ENCODE data around the gene ERBIN.
"Not testable (repeated sequence)": the region's sequence is repeated elsewhere in the genome, so short reads cannot be mapped to it uniquely, and the experiment has no call there.

ERBIN gene

DNA sequence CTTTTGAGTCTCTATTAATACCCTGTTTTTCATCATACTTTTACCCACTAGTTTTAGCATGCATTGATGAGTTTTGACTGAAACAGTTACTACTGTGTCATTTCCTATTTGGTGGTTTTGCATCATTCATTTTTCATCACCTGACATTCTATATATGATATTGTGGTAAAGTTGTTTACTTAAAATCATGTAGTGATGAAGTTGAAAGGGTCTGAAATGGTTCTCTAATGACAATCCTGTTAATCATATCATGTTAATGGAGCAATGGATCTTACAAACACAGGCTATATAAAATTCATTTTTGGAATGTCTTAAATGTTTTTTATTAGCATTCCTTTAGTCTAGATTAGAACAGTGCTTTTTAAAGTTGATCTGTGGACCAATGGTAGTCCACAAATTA lies 84.1 kb downstream of the ERBIN start:
- no peak for DNase-seq

DNA sequence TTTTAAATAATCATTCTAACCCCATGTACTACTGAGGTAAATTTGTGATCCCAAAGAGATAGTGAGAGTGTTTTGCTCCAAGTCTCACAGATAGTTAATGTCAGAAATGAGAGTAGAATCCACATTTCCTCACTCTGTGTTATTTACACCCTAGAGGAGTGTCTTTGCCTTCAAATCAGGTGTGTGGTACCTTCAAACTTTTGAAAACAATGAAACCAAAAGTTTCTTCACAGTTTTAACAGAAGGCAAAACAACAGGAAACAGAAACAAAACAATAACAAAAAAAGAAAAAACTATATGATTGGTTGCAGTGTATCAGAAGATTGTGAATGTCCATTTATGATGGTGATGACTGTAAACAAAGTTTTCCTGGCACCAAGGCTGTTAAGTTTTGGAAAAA lies 85.9 kb downstream of the ERBIN start:
- DNase-seq, result no peak

- no peak for DNase-seq
These were observed 87.0 kb downstream of the ERBIN start for GRCh38 chr5:66013397-66013796.

GRCh38 chr5:66013906-66014305 lies 87.5 kb downstream of the ERBIN start:
- no peak for DNase-seq

- DNase-seq, result no peak
These were observed 89.0 kb downstream of the ERBIN start for GRCh38 chr5:66015196-66015960.

GRCh38 chr5:66021585-66021984 lies 95.2 kb downstream of the ERBIN start:
- no peak for DNase-seq

DNA sequence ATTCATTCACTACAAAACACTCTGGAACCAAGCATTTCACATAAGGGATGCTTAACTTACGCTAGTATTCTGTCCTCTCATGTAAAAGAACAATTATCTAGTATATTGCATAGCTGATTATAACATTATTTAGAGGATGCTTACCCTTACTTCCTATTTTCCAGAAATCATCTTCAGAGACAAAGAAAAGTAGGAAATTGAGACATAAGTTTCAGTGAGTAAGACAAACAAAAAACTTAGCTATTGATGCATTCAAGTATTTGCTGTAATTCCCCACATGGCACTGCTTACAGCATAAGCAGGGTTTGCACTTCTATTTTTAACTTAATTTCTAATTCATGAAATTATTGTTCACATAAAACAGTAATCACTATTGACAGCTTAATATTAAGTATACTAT lies 112.9 kb downstream of the ERBIN start:
- DNase-seq, result no peak

GRCh38 chr5:66039701-66040100 lies 113.3 kb downstream of the ERBIN start:
- no peak for DNase-seq

GRCh38 chr5:66041627-66042026 lies 115.3 kb downstream of the ERBIN start:
- DNase-seq, result no peak

- DNase-seq, result no peak
These were observed 130.9 kb downstream of the ERBIN start for GRCh38 chr5:66057239-66057638.

DNA sequence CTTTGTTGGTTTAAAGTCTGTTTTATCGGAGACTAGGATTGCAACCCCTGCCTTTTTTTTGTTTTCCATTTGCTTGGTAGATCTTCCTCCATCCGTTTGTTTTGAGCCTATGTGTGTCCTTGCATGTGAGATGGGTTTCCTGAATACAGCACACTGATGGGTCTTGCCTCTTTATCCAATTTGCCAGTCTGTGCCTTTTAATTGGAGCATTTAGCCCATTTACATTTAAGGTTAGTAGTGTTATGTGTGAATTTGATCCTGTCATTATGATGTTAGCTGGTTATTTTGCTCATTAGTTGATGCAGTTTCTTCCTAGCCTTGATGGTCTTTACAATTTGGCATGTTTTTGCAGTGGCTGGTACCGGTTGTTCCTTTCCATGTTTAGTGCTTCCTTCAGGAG lies 134.9 kb downstream of the ERBIN start:
- DNase-seq, result not testable (repeated sequence)

- not testable (repeated sequence) for DNase-seq
These were observed 136.7 kb downstream of the ERBIN start for GRCh38 chr5:66063061-66063460.

DNA sequence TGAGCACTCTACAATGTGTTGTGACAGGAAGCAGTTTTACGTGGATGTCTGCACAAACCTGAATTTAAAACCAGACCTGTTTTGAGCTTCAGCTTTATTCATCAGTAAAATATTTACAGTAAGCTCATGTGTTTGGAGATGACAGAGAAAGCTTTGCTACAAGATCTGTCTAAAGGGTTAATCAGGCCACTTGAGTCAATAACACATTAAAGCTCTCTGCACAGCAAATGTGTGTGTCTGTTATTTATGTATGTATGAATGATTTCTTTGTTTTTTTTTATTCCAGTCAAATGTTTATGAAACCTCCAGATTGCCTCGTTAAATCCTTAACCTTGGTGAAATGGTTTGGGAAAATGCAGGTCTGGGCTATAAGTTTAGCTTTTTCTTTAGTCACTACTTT lies 140.5 kb downstream of the ERBIN start:
- no peak for DNase-seq

DNA sequence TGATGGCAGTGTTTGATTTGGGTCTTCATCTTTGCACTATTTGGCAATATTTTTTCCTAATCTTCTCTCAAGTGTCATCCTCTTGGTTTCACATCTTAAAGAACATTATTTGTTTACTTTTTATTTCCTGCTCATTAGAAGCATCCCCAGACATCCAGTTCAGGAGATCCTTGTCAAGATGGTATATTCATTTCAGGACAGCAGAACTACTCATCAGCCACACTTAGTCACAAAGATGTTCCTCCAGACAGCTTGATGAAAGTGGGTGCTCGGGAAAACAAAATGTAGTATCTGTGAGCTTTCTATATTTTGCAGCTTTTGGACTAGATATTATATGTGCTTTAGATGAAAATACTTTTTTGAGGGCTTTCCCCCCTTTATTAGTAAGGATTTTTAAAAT lies 145.7 kb downstream of the ERBIN start:
- DNase-seq, result no peak

DNA sequence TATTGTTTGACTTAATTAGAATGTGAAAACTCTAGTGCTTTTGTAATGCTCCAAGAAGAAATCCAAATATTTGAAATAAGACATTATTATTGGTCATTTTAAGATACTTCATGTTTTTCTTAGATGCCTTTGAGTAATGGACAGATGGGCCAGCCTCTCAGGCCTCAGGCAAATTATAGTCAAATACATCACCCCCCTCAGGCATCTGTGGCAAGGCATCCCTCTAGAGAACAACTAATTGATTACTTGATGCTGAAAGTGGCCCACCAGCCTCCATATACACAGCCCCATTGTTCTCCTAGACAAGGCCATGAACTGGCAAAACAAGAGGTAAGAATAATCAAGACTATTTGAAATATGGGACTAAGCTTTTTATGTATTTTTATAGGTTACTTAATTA lies 148.5 kb downstream of the ERBIN start:
- no peak for DNase-seq

DNA sequence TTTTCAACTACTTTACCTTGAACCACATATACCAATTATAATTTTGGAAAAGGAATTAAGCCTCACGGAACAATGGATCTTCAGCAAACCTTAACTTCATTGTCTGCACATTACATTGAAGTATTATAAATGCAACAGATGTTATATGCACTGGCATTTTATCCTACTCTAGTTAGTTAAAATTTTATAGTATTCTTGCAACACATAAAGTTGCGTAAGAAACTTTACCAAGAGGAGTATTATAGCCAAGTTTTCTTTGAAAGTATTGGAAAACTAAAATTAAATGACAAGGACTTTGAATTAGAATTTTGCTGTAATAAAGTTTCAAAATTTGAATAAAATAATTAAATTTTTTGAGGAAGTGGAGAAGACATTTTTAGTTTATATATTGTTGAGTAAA lies 154.3 kb downstream of the ERBIN start:
- DNase-seq, result no peak

DNA sequence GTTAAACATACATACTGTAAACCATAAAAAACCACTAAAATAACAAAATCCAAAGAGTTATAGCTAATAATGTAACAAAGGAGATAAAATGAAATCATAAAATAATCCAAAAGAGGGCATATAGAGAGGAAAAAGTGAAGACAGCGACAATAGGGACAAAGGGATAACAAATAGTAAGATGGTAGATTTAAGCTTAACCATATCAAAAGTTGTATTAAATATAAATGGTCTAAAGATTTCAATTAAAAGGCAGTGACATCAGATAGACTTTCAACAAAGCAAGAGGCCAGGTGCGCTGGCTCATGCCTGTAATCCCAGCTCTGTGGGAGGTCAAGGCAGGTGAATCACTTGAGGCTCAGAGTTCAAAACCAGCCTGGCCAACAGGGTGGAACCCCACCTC lies 163.0 kb downstream of the ERBIN start:
- no peak for DNase-seq

- no peak for DNase-seq
These were observed 174.5 kb downstream of the ERBIN start for GRCh38 chr5:66100851-66101250.

DNA sequence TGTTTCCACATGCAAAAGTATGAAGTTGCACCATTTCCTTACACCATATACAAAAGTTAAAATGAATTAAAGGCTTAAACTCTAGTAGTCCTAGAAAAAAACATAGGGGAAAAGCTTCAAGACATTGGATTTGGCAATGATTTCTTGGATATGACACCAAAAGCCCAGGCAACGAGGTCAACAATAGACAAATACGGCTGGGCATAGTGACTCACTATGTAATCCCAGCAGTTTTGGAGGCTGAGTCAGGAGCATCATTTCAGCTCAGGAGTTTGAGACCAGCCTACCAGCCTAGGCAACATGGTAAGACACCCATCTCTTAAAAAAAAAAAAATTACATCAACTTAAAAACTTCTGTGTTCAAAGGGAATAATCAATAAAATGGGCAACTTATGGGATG lies 186.8 kb downstream of the ERBIN start:
- no peak for DNase-seq

- DNase-seq, result no peak
These were observed 191.9 kb downstream of the ERBIN start for GRCh38 chr5:66118304-66118703.

DNA sequence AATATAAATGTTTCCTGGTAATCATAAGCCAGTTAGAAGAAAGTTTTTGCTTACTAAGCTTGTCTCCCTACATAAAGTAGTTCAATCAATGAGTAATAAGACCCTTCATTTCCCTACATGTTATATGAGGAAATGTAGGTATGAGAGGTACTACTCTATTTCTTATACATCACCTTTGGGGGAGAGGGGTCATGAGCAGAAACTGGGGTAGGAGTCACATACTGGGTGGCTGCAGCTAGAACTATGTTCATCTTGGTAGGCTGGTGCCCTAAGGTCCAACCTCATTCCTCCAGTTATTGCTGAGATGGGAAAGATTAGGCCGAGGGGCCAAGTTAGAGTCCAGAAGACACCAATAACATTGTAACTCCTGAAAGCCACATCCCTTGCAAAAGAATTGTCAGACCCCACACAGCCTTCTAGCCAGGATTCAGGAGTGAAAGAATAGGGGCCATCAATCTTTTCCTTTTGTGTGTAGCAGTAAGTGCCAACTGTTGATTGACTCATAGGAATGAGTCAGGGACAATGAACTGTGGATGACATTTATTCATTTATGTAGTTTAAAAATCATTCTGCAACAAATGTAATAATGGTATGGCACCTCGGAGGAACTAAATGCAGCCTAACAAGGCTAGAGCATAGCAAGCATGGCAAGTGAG lies 196.1 kb downstream of the ERBIN start:
- no peak for DNase-seq

DNA sequence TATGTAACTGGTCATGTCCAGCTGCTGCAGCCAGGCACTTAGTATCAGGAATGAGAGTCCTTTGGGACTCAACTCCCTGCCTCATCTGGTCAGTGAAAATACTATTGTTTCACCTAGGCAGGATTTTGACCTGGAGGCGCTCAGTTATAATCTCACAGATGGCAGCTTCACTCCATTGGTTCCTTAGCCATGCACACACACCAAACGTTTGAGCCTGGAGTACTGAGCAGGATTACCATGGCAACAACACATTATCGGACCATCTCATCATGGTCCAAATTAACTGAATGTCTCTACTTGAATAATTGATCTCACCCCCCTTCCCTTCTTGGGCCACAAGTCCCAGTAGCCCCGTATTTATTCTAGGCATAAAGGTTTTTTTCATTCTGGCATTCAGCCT lies 202.8 kb downstream of the ERBIN start:
- no peak for DNase-seq

DNA sequence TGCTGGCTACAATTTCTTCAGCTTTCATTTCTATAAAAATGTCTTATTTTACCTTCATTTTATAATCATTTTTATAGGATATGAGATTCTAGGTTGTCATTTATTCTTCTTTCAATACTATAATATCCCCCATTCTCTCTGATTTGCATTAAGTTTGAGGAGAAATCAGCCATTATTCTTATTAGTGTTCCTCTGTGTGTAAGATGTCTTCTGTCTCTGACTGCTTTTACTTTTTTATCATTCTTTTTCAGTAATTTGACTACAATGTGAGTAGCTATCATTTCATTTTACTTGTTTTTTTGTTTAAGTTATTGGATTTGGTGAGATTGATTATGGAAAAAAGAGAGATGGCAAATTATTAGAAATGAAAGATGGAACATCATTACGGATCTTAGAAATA lies 204.1 kb downstream of the ERBIN start:
- no peak for DNase-seq

Data from NCI-H187 (cell line).